Tracheal epithelial cell (primary cell): Measurements from ENCODE around the gene INF2. TPM values are rescaled to one million over a fixed set of nuclear protein-coding genes. Genes with fewer than 3 reads are reported as not detected.

Source experiments
- total RNA-seq: library from RNA; depleted of rRNA; stranded (reverse); fragments of >200 nt; gene quantifications from 2 replicates; pipeline ENCODE4 v1.2.1, GENCODE V29; 2014

The INF2 gene
- total RNA-seq = 62.7 and 63.9 TPM in 2 replicates

GRCh38 chr14:104689109-104689880 is at the start of gene INF2:
Gene INF2 (plus strand): TSS chr14:104689618. CDS start chr14:104701366, 11,748 bp downstream.

GRCh38 chr14:104723651-104724406 is 34.4 kb downstream of the INF2 start, which contains the start of gene ADSS1:
Gene ADSS1 (plus strand): TSS chr14:104724229. CDS start chr14:104724271, 42 bp downstream.

GRCh38 chr14:104752735-104753527 is 63.5 kb downstream of the INF2 start, which contains the start of gene SIVA1:
Gene SIVA1 (plus strand): TSS chr14:104753147. CDS start chr14:104753202, 55 bp downstream.

Other genes starting within 250 kb of the INF2 start
- not detected in 2 replicates for gene C14orf180, start 109.9 kb upstream of the INF2 start, total RNA-seq
- not detected in 2 replicates for gene TMEM179, start 84.8 kb upstream of the INF2 start, total RNA-seq
- gene ADSS1, start 34.6 kb downstream of the INF2 start, total RNA-seq = 8.7 and 18.8 TPM in 2 replicates
- gene SIVA1, start 63.5 kb downstream of the INF2 start, total RNA-seq = 123 and 133 TPM in 2 replicates
- 138 and 168 TPM in 2 replicates for gene AKT1, start 106.1 kb downstream of the INF2 start, total RNA-seq
- 10.4 and 10.8 TPM in 2 replicates for gene ZBTB42, start 111.5 kb downstream of the INF2 start, total RNA-seq
- 36.0 and 49.9 TPM in 2 replicates for gene CEP170B, start 175.7 kb downstream of the INF2 start, total RNA-seq
- gene PLD4, start 235.3 kb downstream of the INF2 start, total RNA-seq = not detected in 2 replicates